Endothelial cell of umbilical vein (primary cell): ENCODE results near the gene EFNA5. TPM values are rescaled to one million over a fixed set of nuclear protein-coding genes. Genes with fewer than 3 reads are reported as not detected.

Source experiments
- BruUV-seq: library from RNA; stranded (reverse); fragments of 400-500 nt; replicated peaks from 2 replicates; lab custom pipeline; 2021; lab: Mats Ljungman, UMichigan
- CTCF ChIA-PET: fragments of 300-600, 350-600 bp; sonication (Branson Sonifier 250); formaldehyde crosslinking; loops from one replicate; lab custom pipeline; 2021; ENCODE audit warnings: antibody characterized with exemption, inconsistent platforms; lab: Charles Lee
- POLR2A ChIA-PET: fragments of 300-600, 350-600 bp; sonication (Branson Sonifier 250); formaldehyde crosslinking; loops from one replicate; lab custom pipeline; 2021; ENCODE audit warnings: antibody characterized with exemption, inconsistent platforms; lab: Charles Lee
- DNase-seq: peaks from one replicate; pipeline ENCODE4 v3.0.0-alpha.2; 2011; ENCODE audit warnings: low read depth, low spot score
- FAIRE-seq: peaks from 2 replicates; lab custom pipeline; 2011; peaks lifted over from hg19 to GRCh38; lab: Jason Lieb, UNC
- H2AFZ ChIP-seq: 2 replicates; pipeline ENCODE4 v1.6.0; 2012; ENCODE audit warnings: low read depth, low read length, control low read depth, inconsistent platforms
- H3K27ac ChIP-seq: 2 replicates; pipeline ENCODE4 v1.5.1; 2011; ENCODE audit warnings: low read depth, mild to moderate bottlenecking, control low read depth, low read length, moderate library complexity; ENCODE audit not compliant: insufficient read depth
- H3K27me3 ChIP-seq, 2 experiments: 2 replicates each; pipeline versions ENCODE4 v1.6.0 to v1.6.1; 2011; ENCODE audit warnings: low read length in 2 of 2, mixed read lengths in 1 of 2; ENCODE audit not compliant: control insufficient read depth in 2 of 2, insufficient read depth in 2 of 2
- H3K36me3 ChIP-seq, 2 experiments: 2 replicates in 1 of 2; 3 replicates in 1 of 2; pipeline ENCODE4 v1.5.1; 2011; ENCODE audit warnings: low read length in 2 of 2, mild to moderate bottlenecking in 1 of 2, moderate library complexity in 1 of 2; ENCODE audit not compliant: control insufficient read depth in 2 of 2, insufficient read depth in 2 of 2; ENCODE audit errors: extremely low read depth in 1 of 2
- H3K4me1 ChIP-seq: 3 replicates; pipeline ENCODE4 v1.5.1; 2011; ENCODE audit warnings: mild to moderate bottlenecking, low read length; ENCODE audit not compliant: control insufficient read depth, insufficient read depth; ENCODE audit errors: extremely low read depth
- H3K4me2 ChIP-seq: 2 replicates; pipeline ENCODE4 v1.6.1; 2011; ENCODE audit warnings: low read length, control low read depth, mixed read lengths; ENCODE audit not compliant: insufficient read depth
- H3K4me3 ChIP-seq, 3 experiments: fragments of 200-600 bp in 1 of 3; sonication (generic), shearing (Covaris generic) in 1 of 3; replicated peaks in 1 of 3; 2 replicates each; pipeline ENCODE4 v1.5.1; 2011 to 2016; ENCODE audit warnings: control low read depth in 3 of 3, low read length in 3 of 3, mild to moderate bottlenecking in 2 of 3, inconsistent platforms in 1 of 3, low read depth in 1 of 3, moderate library complexity in 1 of 3; ENCODE audit not compliant: insufficient read depth in 1 of 3
- H3K79me2 ChIP-seq: 2 replicates; pipeline ENCODE4 v1.6.0; 2012; ENCODE audit warnings: low read length, inconsistent platforms; ENCODE audit not compliant: control insufficient read depth, insufficient read depth
- H3K9ac ChIP-seq: replicated peaks from 2 replicates; pipeline ENCODE3; 2011; ENCODE audit warnings: low read length, control low read depth; ENCODE audit not compliant: insufficient read depth; ENCODE audit errors: extremely low read depth
- H3K9me1 ChIP-seq: replicated peaks from 3 replicates; pipeline ENCODE4 v1.6.0; 2011; ENCODE audit warnings: mild to moderate bottlenecking, low read length; ENCODE audit not compliant: control insufficient read depth, insufficient read depth; ENCODE audit errors: extremely low read depth
- H3K9me3 ChIP-seq: replicated peaks from 2 replicates; pipeline ENCODE4 v1.5.1; 2012; ENCODE audit warnings: low read length, inconsistent platforms; ENCODE audit not compliant: control insufficient read depth, insufficient read depth
- H4K20me1 ChIP-seq: replicated peaks from 2 replicates; pipeline ENCODE3; 2011; ENCODE audit warnings: mild to moderate bottlenecking, low read length; ENCODE audit not compliant: control insufficient read depth, insufficient read depth; ENCODE audit errors: extremely low read depth
- EZH2 ChIP-seq: IDR thresholded peaks from 2 replicates; pipeline ENCODE4 v1.6.1; 2012; ENCODE audit warnings: borderline replicate concordance, low read depth, mild to moderate bottlenecking, moderate library complexity, low read length, inconsistent platforms; ENCODE audit not compliant: severe bottlenecking
- FOS ChIP-seq: IDR thresholded peaks from 2 replicates; pipeline ENCODE4 v1.6.1; 2011; ENCODE audit warnings: mild to moderate bottlenecking, low read length, moderate library complexity, borderline replicate concordance; ENCODE audit not compliant: insufficient read depth
- GATA2 ChIP-seq: IDR thresholded peaks from 2 replicates; pipeline ENCODE4 v1.7.0; 2011; ENCODE audit warnings: low read depth, mild to moderate bottlenecking, moderate library complexity, mixed read lengths, low read length; ENCODE audit not compliant: insufficient read length, insufficient read depth
- JUN ChIP-seq: IDR thresholded peaks from 2 replicates; pipeline ENCODE4 v1.6.1; 2011; ENCODE audit warnings: borderline replicate concordance, low read depth; ENCODE audit not compliant: insufficient read length, insufficient read depth
- MYC ChIP-seq: IDR thresholded peaks from one replicate; pipeline ENCODE4 v1.6.1; 2011; ENCODE audit warnings: mild to moderate bottlenecking, low read depth, low read length
- POLR2A ChIP-seq: IDR thresholded peaks from 2 replicates; pipeline ENCODE4 v1.6.1; 2012; ENCODE audit warnings: low read depth, mild to moderate bottlenecking, control low read depth, low read length
- POLR2AphosphoS5 ChIP-seq: IDR thresholded peaks from 2 replicates; pipeline ENCODE4 v1.6.1; 2012; ENCODE audit warnings: low read depth, mild to moderate bottlenecking, control low read depth, low read length, moderate library complexity; ENCODE audit not compliant: insufficient read depth
- dilution Hi-C: fragments of 300-500 bp; cut with MboI; formaldehyde crosslinking; loops from one replicate; pipeline ENCODE4 v1.15.0; 2019; ENCODE audit warnings: low sequenced_read_pairs; ENCODE audit not compliant: extremely low pct_ligation_motif_present
- intact Hi-C: fragments of 100-400 bp; cut with micrococcal nuclease; formaldehyde crosslinking; loops from one replicate; pipeline ENCODE4 v1.10.0; 2022
- polyA plus RNA-seq, 4 experiments: library from polyadenylated mRNA; depleted of rRNA in 3 of 4; stranded (reverse) in 3 of 4; unstranded in 1 of 4; fragments of >200 nt; gene quantifications; 2 replicates each; pipeline versions ENCODE4 v1.2.1 to v1.2.3, GENCODE V29; 2011 to 2012; ENCODE audit warnings: missing spikeins in 1 of 4
- total RNA-seq: library from RNA; stranded (reverse); gene quantifications from 2 replicates; pipeline ENCODE4 v1.2.3, GENCODE V29; 2021
- TF ChIP-seq, protein P1 (sequence below), 2 donors: IDR thresholded peaks; 1 replicate in 1 of 2; 2 replicates in 1 of 2; pipeline ENCODE4 v1.5.1; 2011; ENCODE audit warnings: low read length in 2 of 2, mild to moderate bottlenecking in 2 of 2, moderate library complexity in 2 of 2, control low read depth in 1 of 2, inconsistent platforms in 1 of 2, low read depth in 1 of 2; ENCODE audit not compliant: insufficient read depth in 1 of 2; ENCODE audit errors: extremely low read depth in 1 of 2
- TF ChIP-seq, protein P2 (sequence below): IDR thresholded peaks from 2 replicates; pipeline ENCODE4 v1.6.1; 2011; ENCODE audit not compliant: insufficient read depth, insufficient read length

The EFNA5 gene
- total and polyA plus RNA-seq, 2 donors (not counting 3 experiments of a cell fraction or from before 2014, with no cell fraction given): 13.6 to 22.1 TPM

DNA sequence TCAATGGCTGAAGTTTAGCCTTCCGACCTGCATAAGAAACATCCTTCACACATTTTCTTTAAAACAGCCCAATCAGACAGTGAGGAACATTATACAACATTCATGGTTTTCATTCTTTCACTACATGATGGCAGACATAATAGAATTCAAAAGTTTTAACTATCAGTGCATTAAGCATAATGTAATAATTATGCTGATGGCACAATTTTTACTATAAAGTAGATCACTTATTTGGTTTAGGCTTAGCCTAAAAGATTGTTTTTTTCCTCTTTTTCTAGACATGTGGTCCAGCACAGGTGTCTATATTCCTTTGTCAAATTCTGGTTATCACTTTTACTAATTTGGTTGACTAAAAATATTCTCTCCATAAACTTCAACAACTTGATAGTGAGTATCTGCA lies 46.5 kb downstream of the EFNA5 start:
- Histone ChIP-seq H3K27ac (no peak overlapping the region), H3K9me1 (no peaks in the 10 kb centered on the region), H3K4me1 (no peaks in the 10 kb centered on the region), H3K79me2 (no peaks in the 10 kb centered on the region), H3K36me3 (no peaks in the 10 kb centered on the region), H3K27me3 (no peaks in the 10 kb centered on the region), H3K9ac (no peak overlapping the region), H3K4me3 (no peak overlapping the region), H4K20me1 (no peaks in the 10 kb centered on the region), H2AFZ (no peak overlapping the region), H3K9me3 (no peaks in the 10 kb centered on the region), H3K4me2 (no peak overlapping the region)
- CTCF ChIA-PET: no interaction called here
- dilution Hi-C loops (no loop called here), intact Hi-C loops (no loop called here)
- no TSS peak for BruUV-seq
- FAIRE-seq (no peak), DNase-seq (no peak)
- TF ChIP-seq EZH2 (no peak), FOS (no peak), JUN (no peak), GATA2 (no peak), POLR2A (no peak), MYC (no peak), POLR2AphosphoS5 (no peak)
- TF ChIP-seq, protein P1, sequence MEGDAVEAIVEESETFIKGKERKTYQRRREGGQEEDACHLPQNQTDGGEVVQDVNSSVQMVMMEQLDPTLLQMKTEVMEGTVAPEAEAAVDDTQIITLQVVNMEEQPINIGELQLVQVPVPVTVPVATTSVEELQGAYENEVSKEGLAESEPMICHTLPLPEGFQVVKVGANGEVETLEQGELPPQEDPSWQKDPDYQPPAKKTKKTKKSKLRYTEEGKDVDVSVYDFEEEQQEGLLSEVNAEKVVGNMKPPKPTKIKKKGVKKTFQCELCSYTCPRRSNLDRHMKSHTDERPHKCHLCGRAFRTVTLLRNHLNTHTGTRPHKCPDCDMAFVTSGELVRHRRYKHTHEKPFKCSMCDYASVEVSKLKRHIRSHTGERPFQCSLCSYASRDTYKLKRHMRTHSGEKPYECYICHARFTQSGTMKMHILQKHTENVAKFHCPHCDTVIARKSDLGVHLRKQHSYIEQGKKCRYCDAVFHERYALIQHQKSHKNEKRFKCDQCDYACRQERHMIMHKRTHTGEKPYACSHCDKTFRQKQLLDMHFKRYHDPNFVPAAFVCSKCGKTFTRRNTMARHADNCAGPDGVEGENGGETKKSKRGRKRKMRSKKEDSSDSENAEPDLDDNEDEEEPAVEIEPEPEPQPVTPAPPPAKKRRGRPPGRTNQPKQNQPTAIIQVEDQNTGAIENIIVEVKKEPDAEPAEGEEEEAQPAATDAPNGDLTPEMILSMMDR (IDR thresholded peaks at IDR 0.05; ENCODE audit: extremely low read depth in 1 of 2, insufficient read depth in 1 of 2, low read depth in 1 of 2, low read length in 2 of 2): no peak
- TF ChIP-seq, protein P2, sequence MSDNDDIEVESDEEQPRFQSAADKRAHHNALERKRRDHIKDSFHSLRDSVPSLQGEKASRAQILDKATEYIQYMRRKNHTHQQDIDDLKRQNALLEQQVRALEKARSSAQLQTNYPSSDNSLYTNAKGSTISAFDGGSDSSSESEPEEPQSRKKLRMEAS: no peak
- POLR2A ChIA-PET: no interaction called here
